SU-DHL-6 (cell line): Measurements from ENCODE around the gene CORO6.

ENCODE experiments used
- H2AFZ ChIP-seq: fragments of 200-600 bp; sonication (generic); 2 replicates; pipeline ENCODE4 v1.6.1; 2014; ENCODE audit warnings: low read depth, mild to moderate bottlenecking, moderate library complexity, mixed read lengths, antibody characterized with exemption, low read length; ENCODE audit not compliant: severe bottlenecking
- H3F3A ChIP-seq: fragments of 200-600 bp; shearing (Covaris generic); 2 replicates; pipeline ENCODE4 v1.6.0; 2016; ENCODE audit warnings: antibody characterized with exemption, mild to moderate bottlenecking; ENCODE audit not compliant: insufficient read depth
- H3K27ac ChIP-seq: fragments of 200-600 bp; sonication (generic); 2 replicates; pipeline ENCODE4 v1.5.1; 2016; ENCODE audit warnings: low read depth, mild to moderate bottlenecking, low read length, moderate library complexity, mixed read lengths
- H3K27me3 ChIP-seq: fragments of 200-600 bp; sonication (generic), shearing (Covaris generic); 2 replicates; pipeline ENCODE4 v1.6.0; 2014; ENCODE audit warnings: mild to moderate bottlenecking, low read length
- H3K36me3 ChIP-seq: fragments of 200-600 bp; sonication (generic); 2 replicates; pipeline ENCODE4 v1.6.1; 2014; ENCODE audit warnings: mild to moderate bottlenecking, low read length, mixed read lengths
- H3K4me2 ChIP-seq: fragments of 300-600, 200-600 bp; shearing (Covaris generic), sonication (generic); 2 replicates; pipeline ENCODE4 v1.6.0; 2014; ENCODE audit warnings: low read length, low read depth, mild to moderate bottlenecking; ENCODE audit not compliant: poor library complexity, severe bottlenecking
- H3K4me3 ChIP-seq: fragments of 200-600 bp; sonication (generic); 2 replicates; pipeline ENCODE4 v1.5.1; 2014; ENCODE audit warnings: antibody characterized with exemption, low read length, mild to moderate bottlenecking, mixed read lengths; ENCODE audit not compliant: insufficient read depth, poor library complexity, severe bottlenecking
- H3K79me2 ChIP-seq: fragments of 200-600 bp; sonication (generic); 2 replicates; pipeline ENCODE4 v1.6.1; 2014; ENCODE audit warnings: mild to moderate bottlenecking, low read length, moderate library complexity; ENCODE audit not compliant: insufficient read depth
- H3K9ac ChIP-seq: fragments of 200-600 bp; sonication (generic); 2 replicates; pipeline ENCODE4 v1.7.0; 2014; ENCODE audit warnings: mild to moderate bottlenecking, low read length
- H3K9me2 ChIP-seq: fragments of 200-600 bp; sonication (generic); replicated peaks from 2 replicates; pipeline ENCODE4 v1.6.1; 2014; ENCODE audit warnings: low read length; ENCODE audit not compliant: insufficient read depth
- H3K9me3 ChIP-seq: fragments of 200-600 bp; sonication (generic); 2 replicates; pipeline ENCODE4 v1.6.1; 2014; ENCODE audit warnings: low read length, mixed read lengths; ENCODE audit not compliant: insufficient read depth
- H4K20me1 ChIP-seq: fragments of 200-600 bp; sonication (generic); 2 replicates; pipeline ENCODE4 v1.6.1; 2014; ENCODE audit warnings: low read depth, mild to moderate bottlenecking, antibody characterized with exemption, low read length, moderate library complexity, mixed read lengths
- EZH2phosphoT487 ChIP-seq: fragments of 200-600 bp; sonication (generic), shearing (Covaris generic); conservative IDR thresholded peaks from 2 replicates; pipeline ENCODE4 v1.6.1; 2018; ENCODE audit warnings: mild to moderate bottlenecking, antibody characterized with exemption, low read length, moderate library complexity, mixed read lengths
- TF ChIP-seq, protein P1 (sequence below): fragments of 200-600 bp; sonication (generic); IDR thresholded peaks from one replicate; pipeline ENCODE4 v1.5.1; 2017; ENCODE audit warnings: antibody characterized with exemption, mild to moderate bottlenecking, low read length, moderate library complexity; ENCODE audit not compliant: insufficient read depth, poor library complexity, severe bottlenecking

Gene CORO6

DNA sequence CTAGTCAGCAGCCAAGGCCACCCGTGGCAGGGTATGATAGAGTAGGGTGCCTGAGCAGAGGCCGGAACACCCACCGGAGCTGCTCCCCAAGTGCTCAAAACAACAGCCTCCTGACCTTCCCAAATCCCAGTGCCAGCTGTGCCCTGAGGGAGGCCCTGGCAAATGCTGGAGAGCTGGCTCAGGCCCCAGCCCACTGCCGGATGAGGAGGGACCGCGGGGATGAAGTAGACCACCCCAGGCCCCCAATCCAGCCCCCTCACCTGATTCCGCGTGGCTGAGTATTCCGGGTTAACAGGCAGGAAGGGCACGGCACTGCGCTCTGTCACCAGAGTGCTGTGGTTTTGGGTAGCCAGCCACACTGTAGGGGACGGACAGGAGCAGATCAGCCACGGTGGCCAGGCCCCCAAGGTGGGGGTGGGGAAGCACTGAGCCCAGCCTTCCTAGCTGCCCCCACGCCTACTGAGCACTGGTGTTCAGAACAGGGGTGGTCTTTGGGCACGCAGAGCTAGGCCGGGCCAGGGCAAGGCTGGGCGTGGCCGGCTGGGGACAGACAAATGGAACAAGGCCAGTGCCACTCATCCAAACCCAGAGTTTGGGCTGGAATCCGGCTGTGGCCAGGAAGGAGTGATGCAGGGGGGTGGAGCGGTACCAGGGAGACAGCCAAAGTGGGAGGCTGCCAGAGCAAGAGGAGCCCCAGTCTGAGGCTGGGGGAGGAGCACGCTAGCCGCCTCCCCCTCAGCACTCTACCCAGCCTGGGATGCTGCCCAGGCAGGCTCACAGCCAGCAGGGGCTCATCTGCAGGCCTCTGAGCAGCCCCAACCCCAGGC lies 45.1 kb downstream of the CORO6 start:
- Histone ChIP-seq H2AFZ (no peak overlapping the region), H3K4me2 (no peak overlapping the region), H3K36me3 (no peaks in the 10 kb centered on the region), H3K27me3 (no peaks in the 10 kb centered on the region), H3K79me2 (no peaks in the 10 kb centered on the region), H3K9ac (no peak overlapping the region), H3K4me3 (no peak overlapping the region), H3K9me3 (no peaks in the 10 kb centered on the region), H4K20me1 (no peaks in the 10 kb centered on the region), H3F3A (no peaks in the 10 kb centered on the region), H3K27ac (no peak overlapping the region), H3K9me2 (no peaks in the 10 kb centered on the region)
- TF ChIP-seq EZH2phosphoT487: no peak
- TF ChIP-seq, protein P1, sequence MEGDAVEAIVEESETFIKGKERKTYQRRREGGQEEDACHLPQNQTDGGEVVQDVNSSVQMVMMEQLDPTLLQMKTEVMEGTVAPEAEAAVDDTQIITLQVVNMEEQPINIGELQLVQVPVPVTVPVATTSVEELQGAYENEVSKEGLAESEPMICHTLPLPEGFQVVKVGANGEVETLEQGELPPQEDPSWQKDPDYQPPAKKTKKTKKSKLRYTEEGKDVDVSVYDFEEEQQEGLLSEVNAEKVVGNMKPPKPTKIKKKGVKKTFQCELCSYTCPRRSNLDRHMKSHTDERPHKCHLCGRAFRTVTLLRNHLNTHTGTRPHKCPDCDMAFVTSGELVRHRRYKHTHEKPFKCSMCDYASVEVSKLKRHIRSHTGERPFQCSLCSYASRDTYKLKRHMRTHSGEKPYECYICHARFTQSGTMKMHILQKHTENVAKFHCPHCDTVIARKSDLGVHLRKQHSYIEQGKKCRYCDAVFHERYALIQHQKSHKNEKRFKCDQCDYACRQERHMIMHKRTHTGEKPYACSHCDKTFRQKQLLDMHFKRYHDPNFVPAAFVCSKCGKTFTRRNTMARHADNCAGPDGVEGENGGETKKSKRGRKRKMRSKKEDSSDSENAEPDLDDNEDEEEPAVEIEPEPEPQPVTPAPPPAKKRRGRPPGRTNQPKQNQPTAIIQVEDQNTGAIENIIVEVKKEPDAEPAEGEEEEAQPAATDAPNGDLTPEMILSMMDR: no peak

DNA sequence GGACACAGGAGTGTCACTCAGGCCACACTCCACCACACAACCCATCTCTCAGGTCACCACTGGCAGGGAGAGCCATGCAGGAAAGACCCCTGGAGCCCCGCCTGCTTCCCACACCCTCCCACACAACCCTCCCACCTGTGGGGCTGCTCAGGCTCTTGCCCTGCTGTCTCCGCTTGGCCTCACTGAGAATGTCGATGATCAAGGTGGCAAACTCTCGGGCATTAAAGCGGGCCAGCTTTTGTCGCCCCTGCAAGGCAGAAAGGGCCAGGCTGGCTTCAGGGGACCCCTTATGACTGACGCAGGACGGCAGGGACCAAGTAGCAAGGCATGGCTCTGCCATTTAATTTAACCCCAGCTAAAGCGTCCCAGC lies 45.7 kb downstream of the CORO6 start:
- TF ChIP-seq, protein P1: no peak
- no peak for TF ChIP-seq EZH2phosphoT487
- H4K20me1 ChIP-seq: no peaks in the 10 kb centered on the region
- H3K36me3 ChIP-seq: no peaks in the 10 kb centered on the region

DNA sequence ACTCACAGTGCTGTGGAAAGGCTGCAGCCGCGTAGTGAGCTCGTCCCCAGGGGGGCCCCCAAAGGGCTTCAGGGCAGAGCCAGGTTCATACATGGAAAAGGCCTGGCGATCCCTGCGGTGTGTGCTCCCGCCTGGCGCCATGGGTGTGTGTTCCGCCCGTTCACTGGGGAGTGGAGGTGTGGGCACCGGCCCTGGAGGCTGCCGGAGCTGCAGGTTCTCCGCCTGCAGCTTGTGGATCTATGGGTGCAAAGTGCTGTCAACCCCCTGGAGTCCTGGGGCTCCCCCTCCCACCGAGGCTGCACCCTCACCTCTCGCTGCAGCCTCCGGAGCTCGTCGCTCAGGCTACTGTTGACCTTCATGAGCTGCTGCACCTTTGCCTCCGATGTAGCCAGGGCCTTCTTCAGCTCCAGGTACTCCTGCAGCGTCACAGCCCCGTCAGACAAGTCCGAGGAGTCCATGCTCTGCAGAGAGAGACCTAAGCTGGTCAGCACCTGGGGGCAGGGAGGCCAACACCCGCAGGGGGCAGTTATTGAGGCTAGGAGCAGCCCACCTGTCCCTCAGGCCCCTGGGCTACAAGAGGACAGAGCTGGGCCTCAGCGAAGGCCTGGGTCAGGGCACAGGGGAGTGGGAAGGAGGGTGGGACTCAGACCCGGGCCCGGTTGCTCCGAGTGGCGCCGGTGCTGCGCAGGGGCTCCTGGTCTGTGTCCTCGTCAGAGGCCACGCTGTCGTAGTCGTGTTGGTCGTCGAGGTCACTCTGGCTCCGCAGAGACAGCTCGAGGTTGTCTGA lies 46.3 kb downstream of the CORO6 start:
- no peaks in the 10 kb centered on the region for H3K36me3 ChIP-seq
- no peaks in the 10 kb centered on the region for H4K20me1 ChIP-seq

More for the DNA sequence above, 45.7 kb downstream of the CORO6 start:
- H2AFZ ChIP-seq: no peak overlapping the region
- no peaks in the 10 kb centered on the region for H3K27me3 ChIP-seq
- H3K4me2 ChIP-seq: no peak overlapping the region
- H3K27ac ChIP-seq: no peak overlapping the region
- H3K9me3 ChIP-seq: no peaks in the 10 kb centered on the region
- H3K79me2 ChIP-seq: no peaks in the 10 kb centered on the region
- no peaks in the 10 kb centered on the region for H3F3A ChIP-seq
- H3K9me2 ChIP-seq: no peaks in the 10 kb centered on the region
- H3K4me3 ChIP-seq: no peak overlapping the region
- no peak overlapping the region for H3K9ac ChIP-seq

More for the DNA sequence above, 46.3 kb downstream of the CORO6 start:
- no peaks in the 10 kb centered on the region for H3F3A ChIP-seq
- H3K9me2 ChIP-seq: no peaks in the 10 kb centered on the region
- H3K79me2 ChIP-seq: no peaks in the 10 kb centered on the region
- no peak overlapping the region for H3K4me2 ChIP-seq
- H2AFZ ChIP-seq: no peak overlapping the region
- no peaks in the 10 kb centered on the region for H3K27me3 ChIP-seq
- H3K4me3 ChIP-seq: no peak overlapping the region
- no peak overlapping the region for H3K9ac ChIP-seq
- TF ChIP-seq EZH2phosphoT487: no peak
- TF ChIP-seq, protein P1: no peak
- H3K27ac ChIP-seq: no peak overlapping the region
- no peaks in the 10 kb centered on the region for H3K9me3 ChIP-seq
